ENCODE measurements around the gene OR8D2.

Gene OR8D2

GRCh38 chr11:124320097-124320496, at the start of gene OR8D2:
Gene OR8D2 (minus strand): TSS chr11:124320197. CDS start chr11:124320197, 0 bp downstream.
- DNase-seq (ENCODE audit: insufficient read length, low spot score) = no peak
- FAIRE-seq = no peak

GRCh38 chr11:124359566-124359965, 39.6 kb upstream of the OR8D2 start:
- FAIRE-seq (no peak), DNase-seq (ENCODE audit: insufficient read length, low spot score) (no peak)

- no peak for FAIRE-seq
- DNase-seq (ENCODE audit: insufficient read length, low spot score) = no peak
These were observed 26.4 kb upstream of the OR8D2 start for GRCh38 chr11:124346311-124346955.

GRCh38 chr11:124344346-124344745, 24.3 kb upstream of the OR8D2 start:
- FAIRE-seq = no peak

GRCh38 chr11:124340142-124340447, 20.1 kb upstream of the OR8D2 start:
- no peak for FAIRE-seq
- no peak for DNase-seq (ENCODE audit: insufficient read length, low spot score)

More at GRCh38 chr11:124344346-124344745, 24.3 kb upstream of the OR8D2 start:
- DNase-seq (ENCODE audit: insufficient read length, low spot score) = no peak

GRCh38 chr11:124339396-124340141, 19.6 kb upstream of the OR8D2 start:
- no peak for FAIRE-seq
- DNase-seq (ENCODE audit: insufficient read length, low spot score) = no peak

- DNase-seq (ENCODE audit: insufficient read length, low spot score) (no peak), FAIRE-seq (no peak)
These were observed 11.9 kb upstream of the OR8D2 start for GRCh38 chr11:124331873-124332272.

- FAIRE-seq (no peak), DNase-seq (ENCODE audit: insufficient read length, low spot score) (no peak)
These were observed 9.9 kb upstream of the OR8D2 start for GRCh38 chr11:124329787-124330478.

GRCh38 chr11:124327775-124328174, 7.8 kb upstream of the OR8D2 start:
- no peak for DNase-seq (ENCODE audit: insufficient read length, low spot score)
- FAIRE-seq = no peak

GRCh38 chr11:124322356-124322755, 2.4 kb upstream of the OR8D2 start:
- FAIRE-seq (no peak), DNase-seq (ENCODE audit: insufficient read length, low spot score) (no peak)

GRCh38 chr11:124315052-124315451, 4.9 kb downstream of the OR8D2 start:
- DNase-seq (ENCODE audit: insufficient read length, low spot score) (no peak), FAIRE-seq (no peak)

- no peak for DNase-seq (ENCODE audit: insufficient read length, low spot score)
- no peak for FAIRE-seq
These were observed 6.1 kb downstream of the OR8D2 start, which contains the start of gene OR8D1 for GRCh38 chr11:124313849-124314248. Gene OR8D1 (minus strand): TSS chr11:124313949. CDS start chr11:124310766, 3,183 bp downstream.

- DNase-seq (ENCODE audit: insufficient read length, low spot score) (no peak), FAIRE-seq (no peak)
These were observed 6.9 kb downstream of the OR8D2 start for GRCh38 chr11:124313131-124313530.

- DNase-seq (ENCODE audit: insufficient read length, low spot score) (no peak), FAIRE-seq (no peak)
These were observed 8.3 kb downstream of the OR8D2 start for GRCh38 chr11:124311670-124312069.

- no peak for FAIRE-seq
These were observed 8.7 kb downstream of the OR8D2 start for GRCh38 chr11:124311269-124311668.

GRCh38 chr11:124310721-124311120, 9.3 kb downstream of the OR8D2 start:
- no peak for DNase-seq (ENCODE audit: insufficient read length, low spot score)
- FAIRE-seq = no peak

More at GRCh38 chr11:124311269-124311668, 8.7 kb downstream of the OR8D2 start:
- DNase-seq (ENCODE audit: insufficient read length, low spot score) = no peak

GRCh38 chr11:124307093-124307492, 12.9 kb downstream of the OR8D2 start:
- FAIRE-seq (no peak), DNase-seq (ENCODE audit: insufficient read length, low spot score) (no peak)

GRCh38 chr11:124302347-124303125, 17.5 kb downstream of the OR8D2 start:
- DNase-seq (ENCODE audit: insufficient read length, low spot score) (no peak), FAIRE-seq (no peak)

GRCh38 chr11:124301548-124301947, 18.4 kb downstream of the OR8D2 start:
- DNase-seq (ENCODE audit: insufficient read length, low spot score) (no peak), FAIRE-seq (no peak)

- no peak for DNase-seq (ENCODE audit: insufficient read length, low spot score)
- FAIRE-seq = no peak
These were observed 22.1 kb downstream of the OR8D2 start for GRCh38 chr11:124297921-124298320.

GRCh38 chr11:124296016-124296415, 24.0 kb downstream of the OR8D2 start:
- FAIRE-seq (no peak), DNase-seq (ENCODE audit: insufficient read length, low spot score) (no peak)
